H1 (cell line): ENCODE results near the gene RPL7A. TPM values are rescaled to one million over a fixed set of nuclear protein-coding genes. Genes with fewer than 3 reads are reported as not detected.

Experiments
- EZH2 ChIP-seq: fragments of 200-600 bp; sonication (generic); IDR thresholded peaks from 2 replicates; pipeline ENCODE4 v1.7.1; 2012; ENCODE audit warnings: low read depth, mild to moderate bottlenecking, moderate library complexity, low read length, inconsistent platforms; ENCODE audit not compliant: severe bottlenecking
- GABPA ChIP-seq: IDR thresholded peaks from 2 replicates; pipeline ENCODE4 v1.6.1; 2011; ENCODE audit warnings: mild to moderate bottlenecking, low read length, moderate library complexity, borderline replicate concordance; ENCODE audit not compliant: insufficient read depth
- PHF8 ChIP-seq: fragments of 200-600 bp; sonication (generic); conservative IDR thresholded peaks from 2 replicates; pipeline ENCODE4 v1.7.1; 2012; ENCODE audit warnings: low read depth, mild to moderate bottlenecking, inconsistent platforms, low read length, moderate library complexity
- SP2 ChIP-seq: IDR thresholded peaks from 2 replicates; pipeline ENCODE4 v1.6.1; 2012; ENCODE audit warnings: mild to moderate bottlenecking, low read length, inconsistent platforms
- polyA plus RNA-seq, 7 experiments: library from polyadenylated mRNA; depleted of rRNA in 3 of 7; stranded (reverse) in 5 of 7; unstranded in 2 of 7; fragments of >200 nt in 5 of 7; fragments of 200-250 nt in 2 of 7; gene quantifications; 1 replicate in 5 of 7; 2 replicates in 1 of 7; 4 replicates in 1 of 7; pipeline versions ENCODE4 v1.2.1 to v1.2.3, GENCODE V29; 2011 to 2013; ENCODE audit warnings: missing spikeins in 2 of 7, mixed read lengths in 2 of 7
- total RNA-seq: library from RNA; stranded (reverse); fragmentation: NEBNext Ultra II Directional; extraction: Animal tissue kit (Norgen Biotek cat#: 25700); gene quantifications from 2 replicates; pipeline ENCODE4 v1.2.1, GENCODE V29; 2021
- TF ChIP-seq, protein P1 (sequence below), 3 experiments: IDR thresholded peaks; 1 replicate in 2 of 3; 2 replicates in 1 of 3; pipeline versions ENCODE4 v1.5.1 to v1.6.1; 2011; ENCODE audit warnings: low read length in 3 of 3, mild to moderate bottlenecking in 3 of 3, inconsistent platforms in 2 of 3, low read depth in 1 of 3, moderate library complexity in 1 of 3; ENCODE audit not compliant: insufficient read depth in 1 of 3; ENCODE audit errors: control extremely low read depth in 1 of 3

The RPL7A gene
- total and polyA plus RNA-seq, 2 of the 8 experiments (the other 6 are each of a cell fraction or from before 2014, with no cell fraction given), result 2,578 to 2,783 TPM

DNA sequence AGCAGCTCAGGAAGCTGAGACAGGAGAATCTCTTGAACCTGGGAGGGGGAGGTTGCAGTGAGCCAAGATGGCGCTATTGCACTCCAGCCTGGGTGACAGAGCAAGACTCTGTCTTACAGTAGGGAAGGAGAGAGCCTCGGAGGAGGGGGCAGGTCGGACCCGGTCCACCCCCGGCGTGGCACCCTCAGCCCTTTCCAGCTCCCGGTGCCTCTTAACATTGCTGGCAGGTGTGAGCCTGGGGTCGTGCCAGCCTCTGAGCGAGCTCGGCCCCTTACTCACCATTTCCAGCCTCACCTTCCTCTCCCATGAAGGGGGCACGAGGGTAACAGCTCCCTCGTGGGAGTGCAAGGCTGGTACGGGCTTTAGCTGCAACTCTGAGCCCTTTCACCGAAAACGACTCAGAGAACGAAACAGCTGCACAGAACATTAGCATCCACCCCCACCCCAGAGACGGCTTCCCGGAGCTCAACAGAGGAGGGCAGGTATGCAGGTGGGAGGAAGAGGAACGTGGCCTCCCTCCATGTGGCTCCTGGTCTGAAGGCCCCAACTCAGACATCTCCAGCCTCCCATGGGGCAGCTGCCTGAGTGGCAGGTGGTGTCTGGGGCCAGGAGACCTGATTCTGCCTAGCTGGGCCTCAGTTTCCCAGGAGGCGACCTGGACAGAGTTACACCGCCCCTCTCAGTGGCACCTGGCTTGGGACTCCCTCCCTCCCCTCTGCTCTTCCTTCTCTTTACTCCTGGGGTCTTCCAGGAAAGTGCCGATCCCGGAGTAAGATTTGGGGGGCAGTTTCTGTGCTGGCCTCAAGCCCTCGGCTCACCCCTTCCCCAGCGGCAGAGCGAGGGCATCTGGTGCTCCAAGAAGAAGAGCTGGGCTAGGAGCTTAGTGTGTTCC, 44.5 kb upstream of the RPL7A start (continued):
- TF ChIP-seq PHF8, result no peak
- TF ChIP-seq SP2, result no peak
- TF ChIP-seq GABPA, result no peak
- no peak for TF ChIP-seq EZH2
- TF ChIP-seq, protein P1, sequence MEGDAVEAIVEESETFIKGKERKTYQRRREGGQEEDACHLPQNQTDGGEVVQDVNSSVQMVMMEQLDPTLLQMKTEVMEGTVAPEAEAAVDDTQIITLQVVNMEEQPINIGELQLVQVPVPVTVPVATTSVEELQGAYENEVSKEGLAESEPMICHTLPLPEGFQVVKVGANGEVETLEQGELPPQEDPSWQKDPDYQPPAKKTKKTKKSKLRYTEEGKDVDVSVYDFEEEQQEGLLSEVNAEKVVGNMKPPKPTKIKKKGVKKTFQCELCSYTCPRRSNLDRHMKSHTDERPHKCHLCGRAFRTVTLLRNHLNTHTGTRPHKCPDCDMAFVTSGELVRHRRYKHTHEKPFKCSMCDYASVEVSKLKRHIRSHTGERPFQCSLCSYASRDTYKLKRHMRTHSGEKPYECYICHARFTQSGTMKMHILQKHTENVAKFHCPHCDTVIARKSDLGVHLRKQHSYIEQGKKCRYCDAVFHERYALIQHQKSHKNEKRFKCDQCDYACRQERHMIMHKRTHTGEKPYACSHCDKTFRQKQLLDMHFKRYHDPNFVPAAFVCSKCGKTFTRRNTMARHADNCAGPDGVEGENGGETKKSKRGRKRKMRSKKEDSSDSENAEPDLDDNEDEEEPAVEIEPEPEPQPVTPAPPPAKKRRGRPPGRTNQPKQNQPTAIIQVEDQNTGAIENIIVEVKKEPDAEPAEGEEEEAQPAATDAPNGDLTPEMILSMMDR (IDR thresholded peaks at IDR 0.05; ENCODE audit: control extremely low read depth in 1 of 3, insufficient read depth in 1 of 3, low read depth in 1 of 3, low read length in 3 of 3), result no peak
